Measurements from ENCODE around the gene PIF1. TPM values are rescaled to one million over a fixed set of nuclear protein-coding genes. Genes with fewer than 3 reads are reported as not detected.

Gene PIF1
- total RNA-seq, 1 donor from 2014 or later: 1.7 TPM

DNA sequence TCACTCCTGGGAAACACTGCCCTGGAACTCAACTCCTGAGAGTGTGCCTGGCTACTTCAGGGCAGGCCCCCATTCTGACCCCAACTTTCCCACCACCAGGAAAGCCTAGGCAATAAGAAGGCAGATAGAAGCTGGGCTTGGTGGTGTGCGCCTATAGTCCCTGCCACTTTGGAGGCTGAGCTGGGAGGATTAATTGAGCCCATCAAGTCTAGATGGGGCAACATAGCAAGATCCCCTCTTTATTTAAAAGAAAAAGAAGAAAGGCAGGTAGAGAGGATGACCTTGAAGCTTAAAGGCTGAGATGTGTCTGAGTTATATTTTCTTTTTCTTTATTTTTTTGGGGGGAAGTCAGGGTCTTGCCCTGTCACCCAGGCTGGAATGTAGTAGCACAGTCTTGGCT, 45.8 kb downstream of the PIF1 start:
- Histone ChIP-seq H3K4me2 (ENCODE audit: low read length) (no peak overlapping the region), H3K36me3 (ENCODE audit: insufficient read depth, low read length) (no peaks in the 10 kb centered on the region), H3K4me3 (ENCODE audit: insufficient read depth, low read depth, low read length) (no peak overlapping the region), H3K4me1 (ENCODE audit: insufficient read depth, low read length) (peaks cover 6% of the 10 kb centered on the region), H3K27ac (ENCODE audit: low read depth, low read length) (no peak overlapping the region), H3K79me2 (ENCODE audit: insufficient read depth, low read length) (no peaks in the 10 kb centered on the region), H3K9ac (ENCODE audit: low read length) (no peak overlapping the region), H4K20me1 (ENCODE audit: insufficient read depth, low read length) (no peaks in the 10 kb centered on the region), H2AFZ (ENCODE audit: low read depth, low read length) (no peak overlapping the region), H3K9me3 (ENCODE audit: insufficient read depth, low read depth, low read length) (no peaks in the 10 kb centered on the region), H3K27me3 (ENCODE audit: insufficient read depth, low read length) (peaks cover 7% of the 10 kb centered on the region)
- H3K36me3 Mint-ChIP-seq (ENCODE audit: low read depth, unreplicated experiment): no peaks in the 10 kb centered on the region
- H3K9me3 Mint-ChIP-seq (ENCODE audit: unreplicated experiment): no peaks in the 10 kb centered on the region
- peaks cover 28% of the 10 kb centered on the region for H3K27me3 Mint-ChIP-seq (ENCODE audit: low read depth, unreplicated experiment)
- no peaks in the 10 kb centered on the region for H3K4me1 Mint-ChIP-seq (ENCODE audit: low read depth, unreplicated experiment)
- no peak overlapping the region for H3K27ac Mint-ChIP-seq (ENCODE audit: unreplicated experiment)
- TF ChIP-seq EZH2 (IDR thresholded peaks at IDR 0.05; ENCODE audit: insufficient read depth, low read length): no peak
- TF ChIP-seq, protein P1, sequence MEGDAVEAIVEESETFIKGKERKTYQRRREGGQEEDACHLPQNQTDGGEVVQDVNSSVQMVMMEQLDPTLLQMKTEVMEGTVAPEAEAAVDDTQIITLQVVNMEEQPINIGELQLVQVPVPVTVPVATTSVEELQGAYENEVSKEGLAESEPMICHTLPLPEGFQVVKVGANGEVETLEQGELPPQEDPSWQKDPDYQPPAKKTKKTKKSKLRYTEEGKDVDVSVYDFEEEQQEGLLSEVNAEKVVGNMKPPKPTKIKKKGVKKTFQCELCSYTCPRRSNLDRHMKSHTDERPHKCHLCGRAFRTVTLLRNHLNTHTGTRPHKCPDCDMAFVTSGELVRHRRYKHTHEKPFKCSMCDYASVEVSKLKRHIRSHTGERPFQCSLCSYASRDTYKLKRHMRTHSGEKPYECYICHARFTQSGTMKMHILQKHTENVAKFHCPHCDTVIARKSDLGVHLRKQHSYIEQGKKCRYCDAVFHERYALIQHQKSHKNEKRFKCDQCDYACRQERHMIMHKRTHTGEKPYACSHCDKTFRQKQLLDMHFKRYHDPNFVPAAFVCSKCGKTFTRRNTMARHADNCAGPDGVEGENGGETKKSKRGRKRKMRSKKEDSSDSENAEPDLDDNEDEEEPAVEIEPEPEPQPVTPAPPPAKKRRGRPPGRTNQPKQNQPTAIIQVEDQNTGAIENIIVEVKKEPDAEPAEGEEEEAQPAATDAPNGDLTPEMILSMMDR (IDR thresholded peaks at IDR 0.05; ENCODE audit: insufficient read depth, low read depth, low read length): no peak
- FAIRE-seq (no peak), DNase-seq (ENCODE audit: low read depth) (no peak)
- no peak overlapping the region for H3K4me3 Mint-ChIP-seq (ENCODE audit: unreplicated experiment)

DNA sequence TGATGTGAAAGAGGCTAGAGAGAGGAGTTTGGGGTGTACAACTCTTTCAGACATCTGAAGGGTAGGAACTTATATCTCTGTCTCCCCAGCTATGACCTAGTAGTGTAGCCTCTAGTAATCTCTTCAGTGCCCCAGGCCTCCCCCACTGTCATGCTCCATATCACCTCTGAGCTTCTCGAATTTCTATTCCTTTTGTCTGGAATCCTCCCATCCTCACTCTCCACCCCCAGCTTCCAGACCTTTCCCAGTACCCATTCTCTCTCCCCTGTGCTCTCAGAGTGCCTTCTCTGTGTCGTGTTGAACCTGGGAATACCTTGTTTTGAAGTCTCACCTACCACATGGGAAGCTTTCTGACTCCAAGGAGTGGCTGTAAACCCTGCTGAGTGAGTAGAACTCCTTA, 46.4 kb downstream of the PIF1 start:
- Histone ChIP-seq H3K4me3 (ENCODE audit: insufficient read depth, low read depth, low read length) (no peak overlapping the region), H3K4me1 (ENCODE audit: insufficient read depth, low read length) (peaks cover 6% of the 10 kb centered on the region), H3K36me3 (ENCODE audit: insufficient read depth, low read length) (no peaks in the 10 kb centered on the region), H3K9ac (ENCODE audit: low read length) (no peak overlapping the region), H3K27ac (ENCODE audit: low read depth, low read length) (no peak overlapping the region), H4K20me1 (ENCODE audit: insufficient read depth, low read length) (no peaks in the 10 kb centered on the region), H3K4me2 (ENCODE audit: low read length) (no peak overlapping the region), H3K79me2 (ENCODE audit: insufficient read depth, low read length) (no peaks in the 10 kb centered on the region), H3K9me3 (ENCODE audit: insufficient read depth, low read depth, low read length) (no peaks in the 10 kb centered on the region), H3K27me3 (ENCODE audit: insufficient read depth, low read length) (peaks cover 8% of the 10 kb centered on the region), H2AFZ (ENCODE audit: low read depth, low read length) (no peak overlapping the region)
- no peak overlapping the region for H3K27ac Mint-ChIP-seq (ENCODE audit: unreplicated experiment)
- H3K4me1 Mint-ChIP-seq (ENCODE audit: low read depth, unreplicated experiment): no peaks in the 10 kb centered on the region
- H3K9me3 Mint-ChIP-seq (ENCODE audit: unreplicated experiment): no peaks in the 10 kb centered on the region
- H3K4me3 Mint-ChIP-seq (ENCODE audit: unreplicated experiment): no peak overlapping the region
- peaks cover 27% of the 10 kb centered on the region for H3K27me3 Mint-ChIP-seq (ENCODE audit: low read depth, unreplicated experiment)
- TF ChIP-seq EZH2 (IDR thresholded peaks at IDR 0.05; ENCODE audit: insufficient read depth, low read length): no peak
- TF ChIP-seq, protein P1 (IDR thresholded peaks at IDR 0.05; ENCODE audit: insufficient read depth, low read depth, low read length): no peak
- H3K36me3 Mint-ChIP-seq (ENCODE audit: low read depth, unreplicated experiment): no peaks in the 10 kb centered on the region
- DNase-seq (ENCODE audit: low read depth) (no peak), FAIRE-seq (no peak)

DNA sequence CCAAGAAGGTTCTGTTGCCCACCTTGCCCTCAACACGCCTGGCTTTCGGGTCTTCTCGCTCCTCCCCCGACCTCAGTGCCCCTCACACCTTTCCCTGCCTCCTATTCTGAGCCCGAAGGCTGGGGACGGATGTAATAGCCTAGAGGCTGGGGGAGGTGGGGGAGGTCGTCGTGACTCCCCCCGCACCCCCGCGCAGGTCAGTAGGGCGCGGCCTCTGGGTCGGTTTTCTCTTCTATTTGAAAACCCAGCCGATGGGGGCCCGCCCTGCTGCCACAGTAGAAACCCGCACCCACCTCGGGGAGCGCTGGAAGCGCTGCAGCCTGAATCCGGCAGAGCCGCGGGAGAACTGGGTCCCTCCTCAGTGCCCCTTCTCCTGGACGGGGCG, 49.1 kb downstream of the PIF1 start:
- Histone ChIP-seq H3K79me2 (ENCODE audit: insufficient read depth, low read length) (no peaks in the 10 kb centered on the region), H3K27ac (ENCODE audit: low read depth, low read length) (no peak overlapping the region), H3K27me3 (ENCODE audit: insufficient read depth, low read length) (peaks cover 11% of the 10 kb centered on the region), H3K36me3 (ENCODE audit: insufficient read depth, low read length) (no peaks in the 10 kb centered on the region), H2AFZ (ENCODE audit: low read depth, low read length) (peak overlapping the region; percentile 63), H4K20me1 (ENCODE audit: insufficient read depth, low read length) (no peaks in the 10 kb centered on the region), H3K4me3 (ENCODE audit: insufficient read depth, low read depth, low read length) (peak overlapping the region; percentile 28), H3K4me1 (ENCODE audit: insufficient read depth, low read length) (peaks cover 6% of the 10 kb centered on the region), H3K4me2 (ENCODE audit: low read length) (peak overlapping the region; percentile 85), H3K9ac (ENCODE audit: low read length) (no peak overlapping the region), H3K9me3 (ENCODE audit: insufficient read depth, low read depth, low read length) (no peaks in the 10 kb centered on the region)
- no peaks in the 10 kb centered on the region for H3K9me3 Mint-ChIP-seq (ENCODE audit: unreplicated experiment)
- no peak for TF ChIP-seq EZH2 (IDR thresholded peaks at IDR 0.05; ENCODE audit: insufficient read depth, low read length)
- TF ChIP-seq, protein P1 (IDR thresholded peaks at IDR 0.05; ENCODE audit: insufficient read depth, low read depth, low read length): no peak
- H3K4me3 Mint-ChIP-seq (ENCODE audit: unreplicated experiment): peak overlapping the region; percentile 85
- no peak overlapping the region for H3K27ac Mint-ChIP-seq (ENCODE audit: unreplicated experiment)
- DNase-seq (ENCODE audit: low read depth) (no peak), FAIRE-seq (no peak)
- peaks cover 23% of the 10 kb centered on the region for H3K27me3 Mint-ChIP-seq (ENCODE audit: low read depth, unreplicated experiment)
- no peaks in the 10 kb centered on the region for H3K36me3 Mint-ChIP-seq (ENCODE audit: low read depth, unreplicated experiment)
- H3K4me1 Mint-ChIP-seq (ENCODE audit: low read depth, unreplicated experiment): peaks cover 2% of the 10 kb centered on the region

Data from astrocyte (in vitro differentiated cells and primary cell).